ENCODE data around the gene STX8.

The STX8 gene

DNA sequence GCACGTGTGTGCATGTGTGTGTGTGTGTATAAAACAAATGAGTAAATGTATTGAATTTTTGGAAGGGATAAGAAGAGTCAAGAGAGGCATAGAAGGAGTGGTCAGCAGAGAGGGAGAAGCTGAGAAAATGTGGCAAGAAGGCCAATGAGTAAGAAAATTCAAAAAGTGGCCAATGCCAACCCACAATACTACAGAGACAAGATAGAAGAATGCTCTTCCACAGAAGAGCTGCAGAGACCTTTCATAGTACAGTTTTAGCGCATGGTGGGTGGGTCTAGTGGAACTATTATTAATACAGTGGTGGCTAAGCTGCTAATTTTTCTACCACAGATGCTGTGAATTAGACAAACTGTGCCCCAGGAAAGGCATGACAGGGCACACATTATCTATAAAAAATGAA lies 320.8 kb downstream of the STX8 start:
- no peak overlapping the region for H3K27ac ChIP-seq
- TF ChIP-seq, protein P1, sequence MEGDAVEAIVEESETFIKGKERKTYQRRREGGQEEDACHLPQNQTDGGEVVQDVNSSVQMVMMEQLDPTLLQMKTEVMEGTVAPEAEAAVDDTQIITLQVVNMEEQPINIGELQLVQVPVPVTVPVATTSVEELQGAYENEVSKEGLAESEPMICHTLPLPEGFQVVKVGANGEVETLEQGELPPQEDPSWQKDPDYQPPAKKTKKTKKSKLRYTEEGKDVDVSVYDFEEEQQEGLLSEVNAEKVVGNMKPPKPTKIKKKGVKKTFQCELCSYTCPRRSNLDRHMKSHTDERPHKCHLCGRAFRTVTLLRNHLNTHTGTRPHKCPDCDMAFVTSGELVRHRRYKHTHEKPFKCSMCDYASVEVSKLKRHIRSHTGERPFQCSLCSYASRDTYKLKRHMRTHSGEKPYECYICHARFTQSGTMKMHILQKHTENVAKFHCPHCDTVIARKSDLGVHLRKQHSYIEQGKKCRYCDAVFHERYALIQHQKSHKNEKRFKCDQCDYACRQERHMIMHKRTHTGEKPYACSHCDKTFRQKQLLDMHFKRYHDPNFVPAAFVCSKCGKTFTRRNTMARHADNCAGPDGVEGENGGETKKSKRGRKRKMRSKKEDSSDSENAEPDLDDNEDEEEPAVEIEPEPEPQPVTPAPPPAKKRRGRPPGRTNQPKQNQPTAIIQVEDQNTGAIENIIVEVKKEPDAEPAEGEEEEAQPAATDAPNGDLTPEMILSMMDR (IDR thresholded peaks at IDR 0.05) = no peak
- TF ChIP-seq ZFX (IDR thresholded peaks at IDR 0.05; ENCODE audit: borderline replicate concordance) = no peak

DNA sequence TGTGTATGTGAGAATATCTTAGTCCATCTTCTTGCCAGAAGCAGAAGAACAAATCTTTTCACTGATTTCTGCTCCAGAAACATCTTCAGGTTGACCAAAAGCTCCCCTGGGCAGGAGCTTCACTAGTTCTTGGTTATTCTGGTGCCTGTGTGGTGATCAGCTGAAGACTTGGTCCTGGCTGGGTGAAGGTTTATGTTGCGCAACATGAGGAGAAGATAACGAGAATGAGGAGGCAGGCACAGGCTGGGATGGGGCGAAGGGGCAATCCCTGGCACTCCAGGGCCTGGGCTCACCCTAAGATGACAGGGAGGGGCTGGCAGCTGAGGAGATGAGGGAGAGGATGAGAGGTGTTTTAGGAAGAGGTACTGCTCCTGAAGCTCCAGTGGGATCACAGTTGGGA lies 322.3 kb downstream of the STX8 start:
- no peak for TF ChIP-seq ZFX (IDR thresholded peaks at IDR 0.05; ENCODE audit: borderline replicate concordance)
- TF ChIP-seq, protein P1 (IDR thresholded peaks at IDR 0.05) = no peak
- no peak overlapping the region for H3K27ac ChIP-seq

DNA sequence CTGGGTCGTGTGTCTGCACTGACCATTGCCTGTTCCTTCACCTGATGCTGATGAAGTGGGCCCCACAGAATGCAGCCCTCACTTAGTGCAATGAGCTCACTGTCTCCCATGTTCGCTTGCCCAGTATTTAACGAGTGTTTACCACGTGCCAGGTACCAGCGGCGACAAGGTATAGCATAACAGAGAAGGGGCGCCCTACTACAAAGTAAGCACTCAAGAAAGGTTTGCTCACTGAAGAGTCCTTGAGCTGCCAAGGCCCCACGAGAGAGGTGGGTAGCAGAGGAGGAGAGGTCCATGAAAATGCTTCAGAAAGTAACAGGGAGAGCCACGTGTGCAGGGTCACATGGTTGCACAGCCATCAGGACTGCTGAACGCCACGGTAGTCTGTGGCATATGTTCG lies 324.3 kb downstream of the STX8 start:
- TF ChIP-seq, protein P1 (IDR thresholded peaks at IDR 0.05) = no peak
- TF ChIP-seq ZFX (IDR thresholded peaks at IDR 0.05; ENCODE audit: borderline replicate concordance) = no peak
- no peak overlapping the region for H3K27ac ChIP-seq

DNA sequence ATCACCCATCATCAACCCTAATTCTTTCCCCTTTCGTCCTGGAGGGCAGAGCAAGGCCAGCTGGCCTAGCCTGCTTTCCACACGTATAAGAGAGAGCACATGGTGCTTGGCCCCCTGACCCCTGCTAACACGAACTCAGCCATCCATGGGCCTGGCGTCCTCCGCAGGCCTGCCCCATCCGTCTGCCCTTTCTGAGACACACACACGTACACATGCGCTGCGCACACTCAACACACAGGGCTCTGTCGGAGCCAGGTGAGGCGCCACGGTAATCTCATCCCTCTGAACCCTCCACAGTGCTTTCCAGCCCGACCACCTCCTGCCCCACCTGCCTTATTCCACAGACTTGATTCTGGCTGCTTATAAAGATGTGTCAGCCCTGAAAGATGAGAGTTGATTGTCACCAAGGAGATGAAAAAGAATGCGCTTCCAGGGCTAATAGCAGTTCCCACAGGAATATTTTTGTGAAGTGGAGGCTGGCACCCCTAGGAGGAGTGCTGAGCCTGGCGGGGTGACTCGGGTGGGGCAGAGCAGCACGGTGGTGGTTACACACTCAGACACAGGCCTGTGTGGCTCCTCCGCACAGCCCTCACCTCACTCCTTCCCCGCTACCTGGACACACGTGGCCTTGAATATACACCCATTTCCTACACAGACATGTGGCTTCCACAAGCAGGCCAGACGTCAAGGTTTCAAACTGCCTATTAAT lies 326.2 kb downstream of the STX8 start:
- H3K27ac ChIP-seq = no peak overlapping the region
- TF ChIP-seq, protein P1 (IDR thresholded peaks at IDR 0.05) = no peak
- TF ChIP-seq ZFX (IDR thresholded peaks at IDR 0.05; ENCODE audit: borderline replicate concordance) = no peak

DNA sequence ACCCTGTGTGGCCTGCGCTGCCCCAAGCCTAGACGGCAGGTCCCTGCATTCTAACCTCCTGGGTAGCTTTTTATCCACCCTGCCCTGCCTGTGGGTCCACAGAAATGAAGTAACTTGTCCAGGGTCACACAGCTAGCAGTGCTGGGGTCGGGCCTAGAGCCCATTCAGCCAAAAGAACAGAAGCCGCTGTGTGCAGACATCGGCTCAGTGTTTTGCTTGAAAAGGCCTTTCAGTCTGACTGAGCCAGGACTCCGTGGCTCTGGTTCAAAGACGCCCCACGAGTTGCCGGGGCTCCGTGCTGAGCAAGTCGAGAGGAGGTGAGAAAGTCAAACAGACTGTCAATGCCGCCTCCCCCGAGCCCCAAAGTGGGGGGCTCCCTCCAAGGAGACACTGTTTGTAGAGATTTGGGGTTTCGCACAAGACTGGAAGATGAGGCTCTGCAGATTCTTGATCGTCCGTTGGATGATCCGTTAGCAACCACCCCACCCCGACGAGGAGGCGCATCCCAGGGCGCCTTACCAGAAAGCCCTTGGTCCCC lies 328.1 kb downstream of the STX8 start:
- TF ChIP-seq, protein P1 (IDR thresholded peaks at IDR 0.05) = no peak
- TF ChIP-seq ZFX (IDR thresholded peaks at IDR 0.05; ENCODE audit: borderline replicate concordance) = no peak
- H3K27ac ChIP-seq = no peak overlapping the region

DNA sequence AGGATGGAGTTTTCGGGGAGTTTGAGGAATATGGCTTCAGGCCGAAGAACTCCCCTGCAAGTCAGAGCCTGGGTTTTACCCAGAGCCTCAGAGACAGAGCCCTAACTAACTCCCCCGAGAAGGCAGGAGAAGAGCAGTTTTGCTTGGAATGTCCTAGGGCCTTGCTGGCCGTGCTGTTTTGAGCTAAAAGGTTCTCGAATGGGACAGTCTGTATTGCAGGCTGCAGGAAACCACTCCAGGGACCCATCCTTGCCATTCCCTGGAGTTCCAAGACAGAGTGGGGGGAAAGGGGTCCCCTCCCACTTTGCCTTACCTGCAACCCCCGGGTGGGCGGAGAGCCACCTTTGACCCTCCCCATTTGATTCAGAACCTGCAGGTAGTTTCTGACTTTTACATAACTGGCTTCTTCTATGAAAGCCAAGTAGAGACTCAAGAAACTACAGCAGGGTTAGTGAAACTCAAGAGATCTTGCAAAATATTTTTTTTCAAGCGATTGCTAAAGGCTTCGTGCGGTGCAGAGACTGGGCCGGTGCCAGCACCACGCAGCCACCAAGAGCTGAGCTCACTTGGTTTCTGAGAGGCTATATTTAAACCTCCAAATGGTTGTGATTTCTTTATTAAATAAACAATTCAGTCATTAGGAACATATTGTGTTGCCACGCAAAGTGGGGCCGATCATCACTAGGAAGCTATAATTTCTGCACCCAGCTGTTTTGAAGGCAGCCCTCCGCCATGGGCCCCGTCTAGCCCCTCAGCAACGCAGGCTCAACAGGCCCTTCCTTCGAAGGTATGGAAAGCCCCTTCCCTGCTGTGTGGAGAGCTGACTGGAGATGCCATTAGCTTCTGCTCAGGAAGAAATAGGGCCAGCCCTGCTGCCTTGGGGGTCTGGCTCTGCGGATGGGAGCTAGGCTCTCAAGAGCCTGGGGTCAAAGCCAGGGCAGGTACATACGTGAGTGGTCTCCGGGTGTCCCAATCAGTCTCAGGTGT lies 331.3 kb downstream of the STX8 start:
- no peak for TF ChIP-seq ZFX (IDR thresholded peaks at IDR 0.05; ENCODE audit: borderline replicate concordance)
- TF ChIP-seq, protein P1 (IDR thresholded peaks at IDR 0.05) = no peak
- H3K27ac ChIP-seq = no peak overlapping the region

Measured in 22Rv1 (cell line).